Measurements from ENCODE around the gene CCDC116.
"Not testable (repeated sequence)": the region's sequence is repeated elsewhere in the genome, so short reads cannot be mapped to it uniquely, and the experiment has no call there.

CCDC116 gene

DNA sequence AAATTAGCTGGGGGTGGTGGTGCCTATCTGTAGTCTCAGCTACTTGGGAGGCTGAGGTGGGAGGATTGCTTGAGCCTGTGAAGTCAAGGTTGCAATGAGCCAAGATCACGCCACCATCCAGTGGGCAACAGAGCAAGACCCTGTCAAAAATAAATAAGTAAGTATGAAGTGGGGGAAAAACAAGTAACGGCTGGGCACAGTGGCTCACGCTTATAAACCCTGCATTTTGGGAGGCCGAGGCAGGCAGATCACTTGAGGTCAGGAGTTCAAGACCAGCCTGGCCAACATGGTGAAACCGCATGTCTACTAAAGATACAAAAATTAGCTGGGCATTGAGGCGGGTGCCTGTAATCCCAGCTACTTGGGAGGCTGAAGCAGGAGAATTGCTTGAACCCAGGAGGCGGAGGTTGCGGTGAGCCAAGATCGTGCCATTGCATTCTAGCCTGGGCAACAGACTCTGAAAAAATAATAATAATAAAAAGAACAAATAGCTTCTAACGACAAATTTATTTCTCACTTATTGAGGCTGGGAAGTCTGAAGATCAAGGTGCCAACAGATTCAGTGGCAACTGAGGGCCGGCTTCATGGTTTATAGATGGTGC is 22.9 kb upstream of the CCDC116 start:
- not testable (repeated sequence) for DNase-seq (ENCODE audit: low spot score)

DNA sequence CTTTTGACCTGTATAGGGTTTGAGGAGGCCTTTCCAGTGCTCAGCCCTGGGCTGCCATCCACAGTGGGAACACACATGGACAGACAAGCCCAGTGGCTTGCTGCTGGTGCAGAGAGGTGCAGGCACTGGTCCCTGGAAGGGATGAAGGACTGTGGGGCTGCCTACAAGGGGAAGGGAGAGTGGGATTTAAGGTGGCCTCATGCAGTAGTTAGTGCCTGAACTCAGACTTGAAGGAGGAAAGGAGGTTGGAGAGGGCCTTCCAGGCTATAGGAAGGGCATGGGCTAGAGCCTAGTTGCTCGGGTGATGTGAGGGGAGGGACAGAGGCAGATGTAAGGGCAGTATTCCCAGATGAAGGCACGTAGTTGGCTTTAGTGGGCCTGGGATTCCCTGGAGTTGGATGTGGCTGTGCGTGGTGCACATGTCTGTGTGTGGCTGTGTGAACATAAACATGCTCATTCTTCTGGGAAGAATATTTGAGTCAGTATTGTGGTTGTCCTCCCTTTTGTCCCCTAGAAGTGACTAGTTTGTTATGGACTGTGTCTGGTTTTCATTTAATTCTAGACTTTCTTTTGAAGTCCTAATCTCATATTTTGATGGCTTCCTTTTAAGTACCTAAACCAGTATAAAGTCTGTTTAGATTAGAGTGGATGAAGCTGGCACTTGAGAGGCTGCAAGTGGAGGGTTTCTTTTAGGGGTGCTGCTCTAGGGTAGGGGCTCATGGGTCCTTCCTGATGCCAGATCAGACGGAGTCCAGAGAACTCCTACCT is 21.2 kb upstream of the CCDC116 start:
- DNase-seq (ENCODE audit: low spot score) = no peak

- DNase-seq (ENCODE audit: low spot score) = no peak
These were observed 19.7 kb upstream of the CCDC116 start for GRCh38 chr22:21612858-21613257.

DNA sequence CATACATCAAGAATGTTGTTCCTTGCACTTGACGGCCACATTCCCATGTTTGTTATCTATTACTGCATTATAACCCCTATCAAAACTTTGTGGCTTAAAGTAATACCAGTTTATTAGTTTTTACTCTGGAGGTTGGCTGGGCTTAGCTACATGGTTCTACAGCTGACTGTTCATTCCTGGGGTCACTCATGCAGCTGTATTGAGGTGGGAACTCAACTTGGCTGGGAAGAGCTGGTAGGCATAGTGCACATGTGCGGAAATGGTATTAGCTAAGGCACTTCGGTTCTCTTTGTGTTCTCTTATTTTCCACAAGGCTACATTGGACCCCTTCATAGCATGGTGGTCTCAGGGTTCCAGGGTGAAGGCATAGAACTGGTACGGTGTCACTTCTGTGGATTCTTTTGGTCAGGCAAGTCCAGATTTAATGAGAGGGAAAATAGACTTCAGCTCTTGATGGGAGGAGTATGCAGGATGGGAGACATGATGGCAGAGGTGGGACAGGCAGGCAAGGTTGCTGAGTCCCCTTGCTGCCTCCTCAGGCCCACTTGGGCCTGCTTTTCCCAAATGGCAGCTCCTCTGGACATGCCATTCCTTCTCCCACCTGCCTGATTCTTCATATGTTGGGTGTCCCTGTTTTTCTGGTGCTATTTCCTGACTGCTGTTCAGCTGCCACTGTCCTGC is 18.9 kb upstream of the CCDC116 start:
- no peak for DNase-seq (ENCODE audit: low spot score)

GRCh38 chr22:21615731-21616130 is 16.8 kb upstream of the CCDC116 start:
- no peak for DNase-seq (ENCODE audit: low spot score)

GRCh38 chr22:21617337-21617736 is 15.2 kb upstream of the CCDC116 start:
- DNase-seq (ENCODE audit: low spot score) = not testable (repeated sequence)

- no peak for DNase-seq (ENCODE audit: low spot score)
These were observed 11.5 kb upstream of the CCDC116 start for GRCh38 chr22:21621025-21621424.

DNA sequence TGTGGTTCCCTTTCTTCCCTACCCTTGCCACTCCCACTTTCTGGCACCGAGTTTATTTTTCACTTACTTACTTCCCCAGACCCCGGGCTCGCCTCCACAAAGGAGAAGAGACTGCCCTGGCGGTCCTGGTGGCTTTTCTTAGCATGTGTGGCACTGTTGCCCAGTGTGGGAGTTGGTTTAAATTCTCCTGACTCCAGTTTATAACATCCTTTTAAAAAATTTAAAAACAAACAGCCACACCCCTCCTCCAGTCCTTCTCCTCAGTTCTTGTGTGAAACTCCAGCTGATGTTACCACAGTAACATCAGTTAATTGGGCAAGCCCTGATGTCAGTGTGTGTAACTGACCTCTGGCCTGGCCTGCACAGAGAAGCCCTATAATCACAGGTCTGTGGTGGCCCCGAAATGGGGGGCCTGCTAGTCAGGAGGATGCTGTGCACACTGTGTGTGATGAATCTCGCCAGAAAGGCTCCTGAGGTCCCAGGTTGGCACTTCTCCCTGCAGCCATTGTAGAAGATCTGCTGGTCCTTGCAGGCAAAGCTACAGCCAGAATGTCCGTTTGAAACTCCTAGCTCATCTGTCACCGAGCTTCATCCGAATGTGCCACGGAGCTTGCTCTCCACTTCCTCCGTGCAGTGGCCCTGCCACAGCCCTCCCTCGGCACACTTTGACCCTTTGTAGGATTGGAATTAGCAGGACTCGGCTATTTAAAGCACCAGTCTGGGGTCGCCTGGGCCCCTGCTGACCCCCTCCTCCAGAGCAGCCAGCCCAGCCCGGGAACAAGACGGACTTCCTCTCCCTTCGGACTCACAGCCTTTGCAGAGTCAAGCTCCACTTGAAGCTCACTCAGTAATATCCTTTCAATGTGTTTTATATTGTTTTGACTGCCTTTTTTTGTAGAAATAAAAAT is 10.3 kb upstream of the CCDC116 start:
- DNase-seq (ENCODE audit: low spot score) = peak; percentile 50

DNA sequence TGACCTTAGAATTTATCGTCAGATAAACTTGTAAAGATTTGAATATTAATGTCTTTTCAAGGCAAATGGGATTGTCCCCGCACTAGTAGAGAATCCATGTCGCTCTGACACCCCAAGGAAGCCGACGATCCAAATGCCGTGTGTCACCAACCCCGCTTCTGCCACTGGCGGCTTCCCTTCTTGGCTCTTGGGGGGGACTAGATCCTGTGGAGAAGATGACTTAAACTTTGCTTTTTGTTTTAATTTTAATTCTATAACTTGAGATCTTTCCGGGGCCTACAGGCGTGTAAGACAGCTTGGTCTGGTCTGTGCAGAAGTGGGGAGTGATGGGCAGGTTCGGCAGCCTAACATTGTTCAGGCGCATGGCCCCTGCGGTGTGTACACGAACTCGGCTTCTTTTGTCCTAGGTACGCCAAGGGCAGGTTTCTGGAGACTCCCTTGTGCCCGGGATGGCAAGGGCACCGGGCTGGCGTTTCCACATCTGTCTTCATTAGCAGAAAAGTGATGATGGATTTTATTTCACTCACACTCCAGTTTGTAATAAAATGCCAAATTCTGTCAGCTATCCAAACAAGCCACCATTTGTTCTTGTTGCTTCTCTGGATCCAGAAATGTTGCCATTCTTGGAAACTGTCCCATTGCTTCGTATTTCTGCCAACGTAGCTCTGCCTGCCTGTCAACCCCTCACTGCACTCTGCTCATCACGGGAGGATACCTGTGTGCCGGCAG is 9.5 kb upstream of the CCDC116 start:
- DNase-seq (ENCODE audit: low spot score) = peak; percentile 73

DNA sequence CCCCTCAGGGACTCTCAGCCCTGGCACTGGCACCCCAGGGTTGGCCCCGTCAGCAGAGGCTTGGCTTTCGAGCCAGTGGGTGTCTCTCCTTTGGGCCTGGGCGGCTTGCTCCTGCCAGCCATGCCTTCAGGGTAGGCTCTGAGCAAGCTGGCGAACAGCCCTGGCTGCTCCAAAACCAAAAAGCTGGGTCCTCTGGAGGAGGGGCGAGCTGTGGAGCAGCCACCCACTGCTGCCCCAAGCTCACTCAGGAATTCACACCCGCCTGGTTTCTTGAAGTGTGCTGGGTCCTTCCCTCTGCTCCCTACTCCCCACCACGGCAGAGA is 9.0 kb upstream of the CCDC116 start:
- peak; percentile 60 for DNase-seq (ENCODE audit: low spot score)

GRCh38 chr22:21624120-21624879 is 8.3 kb upstream of the CCDC116 start:
- DNase-seq (ENCODE audit: low spot score) = peak; percentile 65

GRCh38 chr22:21624880-21625791 is 7.4 kb upstream of the CCDC116 start:
- no peak for DNase-seq (ENCODE audit: low spot score)

DNA sequence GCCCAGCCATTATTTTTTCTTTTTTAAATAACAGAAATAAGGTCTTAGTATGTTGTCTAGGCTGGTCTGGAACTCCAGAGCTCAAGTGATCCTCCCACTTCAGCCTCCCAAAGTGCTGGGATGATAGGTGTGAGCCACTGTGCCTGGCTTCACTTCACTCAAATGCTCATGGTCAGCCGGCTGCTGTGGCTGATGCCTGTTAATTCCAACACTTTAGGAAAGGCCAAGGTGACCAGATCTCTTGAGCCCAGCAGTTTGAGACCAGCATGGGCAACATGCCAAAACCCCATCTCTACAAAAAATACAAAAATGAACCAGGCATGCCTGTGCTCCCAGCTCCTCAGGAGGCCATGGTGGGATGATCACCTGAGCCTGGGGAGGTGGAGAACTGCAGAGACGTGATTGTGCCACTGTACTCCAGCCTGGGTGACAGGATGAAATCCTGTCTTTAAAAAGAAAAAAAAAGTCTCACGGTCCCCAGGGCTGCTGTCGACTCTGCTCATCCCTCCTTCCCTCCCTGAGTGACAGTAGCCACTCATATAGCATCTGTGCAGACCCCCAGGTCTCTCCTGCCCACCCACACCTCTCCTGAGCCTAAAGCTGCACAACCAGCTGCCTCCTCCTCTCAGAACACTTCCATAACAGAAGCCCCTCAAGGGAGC is 6.4 kb upstream of the CCDC116 start:
- DNase-seq (ENCODE audit: low spot score) = no peak

DNA sequence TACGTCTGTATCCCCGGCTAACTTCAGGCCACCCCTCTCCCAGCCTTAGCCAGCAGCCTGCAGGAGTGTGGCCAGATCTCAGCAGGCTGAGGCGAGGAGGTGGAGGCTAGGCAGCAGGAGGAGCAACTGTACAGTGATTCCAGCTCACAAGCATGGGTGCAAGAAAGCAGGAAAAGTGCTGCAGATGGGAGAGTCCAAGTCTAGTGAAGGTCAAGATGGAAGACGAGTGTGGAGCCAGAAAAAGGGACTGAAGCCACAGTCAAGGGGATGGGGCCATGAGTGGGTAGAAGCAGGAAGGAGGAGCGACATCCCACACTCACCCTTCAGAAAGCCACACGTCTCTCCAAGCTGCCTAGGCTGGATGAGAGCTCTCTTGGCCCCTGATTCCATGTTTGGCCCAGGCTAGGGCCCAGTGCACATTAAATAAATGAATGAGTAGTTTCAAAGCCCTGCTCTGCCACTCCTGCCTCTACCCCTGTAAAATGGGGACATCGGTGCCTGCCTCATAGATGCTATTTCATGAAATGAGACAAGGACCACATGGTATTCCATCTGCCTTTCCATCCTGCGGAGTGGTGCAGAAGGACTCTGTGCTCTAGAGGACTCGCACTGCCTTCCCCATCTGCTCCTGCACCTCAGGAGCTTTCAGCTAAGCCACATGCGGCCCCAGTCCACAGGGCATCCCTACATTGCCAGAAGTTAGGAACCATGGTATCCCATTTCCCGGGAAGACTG is 5.7 kb upstream of the CCDC116 start:
- peak; percentile 89 for DNase-seq (ENCODE audit: low spot score)

GRCh38 chr22:21628386-21629254 is 3.9 kb upstream of the CCDC116 start:
- no peak for DNase-seq (ENCODE audit: low spot score)

DNA sequence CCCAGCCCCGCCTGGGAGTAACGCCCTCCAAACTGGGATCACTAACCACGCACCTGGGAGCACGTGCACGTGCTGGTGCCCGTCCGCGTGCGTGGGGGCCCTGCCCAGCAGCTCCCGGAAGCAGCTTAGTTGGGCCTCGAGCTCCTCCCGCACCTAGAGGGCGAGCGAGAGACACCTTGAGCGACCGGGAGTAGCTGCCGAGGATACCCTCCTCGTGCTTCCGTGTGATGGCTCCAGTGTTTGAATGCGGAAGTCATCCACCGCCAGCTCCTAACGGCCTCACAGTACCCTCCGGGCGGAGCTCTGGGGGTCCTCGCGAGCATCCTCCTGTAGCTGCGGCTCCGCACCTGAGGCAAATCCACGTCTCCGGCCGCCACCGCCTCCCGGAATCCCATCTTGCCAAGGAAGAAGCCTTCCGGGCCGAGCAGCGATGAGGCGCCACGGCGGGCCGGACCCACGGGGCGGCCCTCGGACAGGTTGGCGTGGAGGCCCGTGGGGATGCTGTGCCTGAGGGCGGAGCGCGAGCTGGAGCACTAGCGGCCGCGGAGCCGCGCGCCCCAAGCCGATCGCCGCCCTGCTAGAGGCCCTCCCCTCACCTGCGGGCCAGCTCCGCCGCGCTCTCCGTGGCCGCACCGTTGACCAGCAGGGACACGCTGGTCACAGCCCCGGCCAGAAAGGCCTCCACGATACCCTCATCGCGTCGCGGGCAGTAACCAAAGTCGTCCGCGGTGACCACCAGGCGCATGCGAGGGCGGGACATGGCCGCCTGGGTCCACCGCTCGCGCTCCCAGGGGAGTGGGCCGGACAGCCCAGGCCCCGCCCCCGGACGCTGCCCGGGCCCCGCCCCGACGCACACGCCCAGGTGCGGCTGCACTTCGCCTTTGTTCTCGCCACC is 3.1 kb upstream of the CCDC116 start, which contains the start of gene YDJC:
Gene YDJC (minus strand): TSS at position 768 of the 895 bp plus-strand sequence. CDS start 8 bp downstream, at position 760.
- peak; percentile 91 for DNase-seq (ENCODE audit: low spot score)

All from cerebellar cortex (tissue), 1 donor.